HG03039 (cell line): ENCODE measurements around the gene UBE2E1.
A peak's percentile ranks its signal among the peaks of the same experiment; 100 is the strongest.

Experiments used
- ATAC-seq: cut with Tn5 transposase; IDR thresholded peaks from one replicate; pipeline ENCODE4 v1.9.1; 2021; ENCODE audit warnings: mild to moderate bottlenecking, moderate library complexity; ENCODE audit not compliant: unreplicated experiment

UBE2E1 gene

DNA sequence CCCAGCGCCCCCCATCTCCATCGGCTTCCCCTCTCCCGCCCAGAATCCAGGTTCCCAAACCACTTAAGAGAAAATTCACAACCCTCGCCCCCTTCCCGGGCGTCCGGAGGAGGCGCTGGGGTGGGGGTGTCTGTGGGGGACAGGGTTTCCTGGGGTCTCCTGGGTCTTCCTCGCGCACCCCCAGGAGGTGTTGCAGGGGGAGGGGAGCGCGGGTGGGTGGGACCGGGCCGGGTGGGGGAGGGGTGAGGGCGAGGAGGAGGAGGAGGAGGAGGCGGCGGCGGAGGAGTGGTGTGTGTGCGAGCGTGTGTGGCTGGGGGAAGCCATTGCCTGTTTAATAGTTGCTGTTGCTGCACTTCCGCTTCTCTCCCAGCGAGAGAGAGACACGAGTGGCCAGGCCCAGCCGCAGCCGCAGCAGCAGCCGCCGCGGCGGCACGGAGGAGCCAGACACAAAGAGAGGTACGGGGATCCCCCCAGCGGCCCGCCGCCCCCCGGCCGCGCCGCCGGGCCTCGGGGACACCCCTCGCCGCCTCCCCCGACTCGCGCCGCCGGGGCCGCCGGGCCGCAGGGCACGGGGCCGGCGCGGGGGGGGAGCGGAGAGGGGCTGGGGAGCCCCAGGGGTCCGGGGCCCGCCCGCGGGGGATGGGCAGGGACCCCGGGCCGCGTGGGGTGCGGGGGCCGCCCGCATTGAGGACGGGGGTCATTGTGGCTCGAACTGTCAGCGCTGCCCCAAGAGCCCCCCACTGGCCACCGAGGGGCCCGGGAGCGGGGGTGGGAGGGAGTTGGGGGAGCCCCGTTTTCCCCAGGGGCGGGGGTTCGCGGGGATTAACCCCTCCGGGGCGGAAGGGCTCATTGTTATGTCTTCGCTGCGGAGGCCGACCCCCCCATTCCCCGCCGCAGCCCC lies at the start of gene UBE2E1:
Gene UBE2E1 (plus strand): TSS at position 323 of the 901 bp plus-strand sequence. CDS start 1,315 bp downstream, outside the sequence.
- ATAC-seq = peak; percentile 62

DNA sequence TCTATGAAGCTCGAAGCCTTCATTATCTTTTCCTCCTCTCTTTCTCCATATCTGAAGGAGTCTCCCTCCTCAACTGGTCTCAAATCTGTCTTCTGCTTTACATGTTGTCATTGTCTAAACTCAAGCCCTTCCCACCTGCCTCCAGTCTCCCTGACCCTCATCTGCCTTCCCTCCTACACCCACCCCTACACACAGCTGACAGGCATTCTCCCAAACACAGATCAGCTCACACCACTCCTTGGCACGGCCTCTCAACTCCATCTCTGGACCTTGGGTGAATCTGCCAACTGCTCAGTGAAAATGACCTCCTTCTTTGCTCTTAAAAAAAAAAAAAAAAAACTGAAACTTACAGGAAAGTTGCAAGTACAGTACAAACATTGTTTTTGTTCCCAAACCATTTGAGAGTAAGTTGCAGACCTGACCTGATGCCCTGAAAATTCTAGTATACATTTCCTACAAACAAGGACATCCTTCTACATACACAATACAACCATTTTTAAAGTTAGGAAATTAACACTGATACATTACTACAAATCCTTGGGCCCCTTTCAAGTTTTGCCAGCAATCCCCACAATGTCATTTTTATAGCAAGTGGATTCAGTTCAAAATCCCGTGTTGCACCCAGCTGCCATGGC lies 49.4 kb upstream of the UBE2E1 start:
- no peak for ATAC-seq

DNA sequence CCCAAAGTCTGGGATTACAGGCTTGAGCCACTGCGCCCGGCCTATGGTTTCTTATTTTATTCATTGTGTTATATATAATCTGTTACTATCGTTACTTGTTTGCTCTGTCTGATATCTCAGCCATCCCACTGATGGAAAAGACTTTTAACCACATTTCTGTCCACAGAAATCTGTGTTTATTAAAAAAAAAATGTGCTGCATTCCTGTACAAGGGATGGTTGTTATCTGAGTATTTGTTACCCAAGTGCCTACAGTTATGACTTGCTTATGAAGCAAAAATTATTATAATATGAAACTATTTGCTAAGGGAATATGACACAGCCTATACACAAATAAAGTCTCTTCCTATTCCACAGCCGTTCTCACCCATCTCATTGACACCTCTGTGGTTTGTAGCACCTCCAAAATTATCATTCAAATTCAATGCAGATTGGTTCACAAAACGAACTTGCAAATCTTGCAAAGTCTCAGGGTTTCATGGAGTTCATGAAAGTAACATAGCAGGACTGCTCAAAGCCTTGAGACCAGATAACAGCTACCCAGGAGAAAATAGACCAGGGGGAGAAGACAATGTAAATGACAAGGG lies 47.4 kb upstream of the UBE2E1 start:
- no peak for ATAC-seq

DNA sequence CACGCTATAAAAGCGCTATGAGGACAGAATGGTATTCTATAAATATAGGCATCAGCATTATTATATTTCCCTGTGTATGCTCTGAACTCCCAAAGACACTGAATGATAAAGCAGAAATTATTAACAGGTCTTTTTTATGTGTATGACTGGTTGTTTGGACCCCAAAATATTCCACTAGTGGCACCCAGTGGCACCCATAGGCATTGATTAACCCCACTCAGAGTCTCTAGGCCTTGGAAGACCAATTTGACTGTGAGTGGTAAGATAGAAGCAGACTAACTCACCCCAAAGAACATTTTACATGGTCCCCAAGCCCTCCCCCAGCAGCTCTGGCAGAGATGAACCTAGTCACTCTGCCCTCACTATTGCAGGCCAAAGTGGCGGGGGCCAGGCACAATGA lies 45.4 kb upstream of the UBE2E1 start:
- ATAC-seq = no peak

DNA sequence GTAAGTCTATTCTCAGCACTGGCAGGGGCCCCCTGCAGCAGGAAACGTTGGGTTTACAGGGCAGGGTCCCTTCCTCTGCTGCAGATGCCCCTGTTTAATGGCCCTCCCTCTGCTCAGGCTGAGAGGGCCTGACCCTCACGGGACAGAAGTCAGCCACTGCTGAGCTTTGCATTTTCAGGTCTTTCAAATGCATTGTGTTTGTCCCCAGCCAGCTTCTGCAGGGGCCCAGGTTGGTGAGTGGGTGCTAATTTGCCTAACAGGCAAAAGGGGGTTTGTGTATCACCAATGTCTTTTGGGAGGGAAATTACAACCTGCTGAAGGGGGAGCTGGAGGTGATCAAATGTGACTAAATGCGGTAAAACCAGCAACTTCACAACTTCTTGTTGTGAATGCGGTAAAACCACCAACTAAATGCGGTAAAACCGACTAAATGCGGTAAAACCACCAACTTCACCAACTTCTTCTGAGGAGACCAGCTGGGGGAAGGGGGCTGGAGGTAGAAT lies 44.8 kb upstream of the UBE2E1 start:
- ATAC-seq = peak; percentile 39

DNA sequence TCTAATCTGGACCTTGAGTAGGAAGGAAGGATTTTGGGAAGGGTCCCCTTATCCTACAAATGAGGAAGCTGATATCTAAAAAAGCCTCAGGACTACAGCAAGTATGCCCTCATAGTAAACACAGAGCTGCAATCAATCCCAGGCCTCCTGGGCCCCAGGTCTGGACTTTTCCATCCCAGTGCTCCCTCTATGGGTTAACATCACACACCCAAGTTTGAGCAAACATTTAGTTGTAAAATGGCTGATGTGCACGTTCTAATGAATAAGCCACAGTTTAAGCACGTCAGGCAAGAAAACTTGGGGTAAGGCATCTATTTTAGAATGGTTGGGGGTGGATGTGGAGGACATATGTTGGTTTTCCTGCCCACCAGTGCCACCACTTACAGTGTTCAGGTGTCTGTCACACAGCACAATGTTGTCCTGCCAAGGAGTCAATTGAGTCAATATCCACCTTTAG lies 44.3 kb upstream of the UBE2E1 start:
- ATAC-seq = no peak

DNA sequence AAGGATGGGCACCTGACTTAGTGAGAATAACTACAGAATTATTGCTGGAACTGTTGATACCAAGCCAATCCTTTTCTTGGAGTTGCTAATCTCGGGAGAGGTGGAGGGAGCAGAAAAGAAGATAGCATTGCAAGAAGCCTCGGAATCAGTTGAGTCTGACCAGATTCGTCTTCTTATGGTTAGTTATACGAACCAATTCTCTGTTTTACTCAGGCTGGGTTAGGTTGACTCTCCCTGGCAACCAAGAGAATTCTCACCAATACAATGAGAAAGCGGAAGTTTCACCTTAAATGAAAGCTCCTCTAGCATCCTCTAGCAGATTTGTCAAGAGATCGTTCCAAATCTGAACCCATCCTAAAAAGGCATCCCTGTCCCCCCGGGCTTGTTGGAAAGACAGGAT lies 43.5 kb upstream of the UBE2E1 start:
- ATAC-seq = peak; percentile 78

DNA sequence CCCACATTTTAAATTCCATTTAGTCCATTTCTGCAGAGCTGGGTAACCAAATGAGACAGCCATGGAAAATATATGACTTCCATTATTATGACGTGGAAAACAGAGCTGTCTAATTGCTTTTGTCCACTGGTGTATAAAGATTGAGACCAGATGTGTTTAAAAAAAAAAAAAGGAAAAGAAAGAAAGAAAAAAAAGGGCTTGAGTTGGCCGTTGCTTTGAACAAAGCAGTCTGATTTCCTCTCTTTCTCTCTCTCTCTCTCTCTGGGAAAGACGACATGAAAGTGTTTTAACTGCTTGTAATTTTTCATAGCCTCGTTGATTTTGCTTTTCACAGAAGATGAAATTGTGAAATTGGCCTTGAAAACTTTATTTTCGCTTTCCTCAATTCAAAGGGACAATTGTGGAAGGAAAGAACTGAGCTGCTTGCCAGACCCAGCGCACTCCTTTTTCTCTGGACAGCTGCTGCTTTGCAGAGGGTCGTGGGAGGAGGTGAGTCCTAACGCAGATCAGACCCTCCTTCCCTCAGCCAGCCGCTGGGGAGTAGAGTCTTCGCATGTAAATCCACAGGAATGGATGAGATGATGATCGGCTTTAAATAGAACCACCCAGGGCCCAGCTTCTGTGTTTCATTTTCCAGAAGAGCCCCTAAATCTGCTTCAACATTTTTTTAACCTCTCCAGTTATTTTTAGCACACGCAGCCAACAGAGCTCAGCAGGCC lies 42.8 kb upstream of the UBE2E1 start:
- ATAC-seq = no peak

DNA sequence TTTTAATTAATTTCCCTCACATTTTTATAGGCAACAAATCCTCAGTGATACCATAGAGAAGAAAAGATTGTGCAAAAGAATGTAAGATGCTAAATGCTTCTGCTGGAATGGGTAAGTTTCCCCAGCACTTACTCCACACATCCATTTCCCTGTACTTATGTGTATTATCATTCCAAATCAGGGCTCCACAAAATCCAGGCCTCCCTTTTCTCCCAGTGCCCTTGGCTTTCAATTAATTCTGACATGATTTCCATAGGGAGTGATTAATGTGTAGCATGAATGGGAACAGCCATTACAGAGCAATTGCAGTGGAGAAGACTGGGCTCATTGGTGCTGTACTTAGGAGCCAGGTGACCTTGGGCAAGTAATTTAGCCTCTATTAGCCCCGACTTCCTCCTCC lies 41.3 kb upstream of the UBE2E1 start:
- ATAC-seq = no peak

DNA sequence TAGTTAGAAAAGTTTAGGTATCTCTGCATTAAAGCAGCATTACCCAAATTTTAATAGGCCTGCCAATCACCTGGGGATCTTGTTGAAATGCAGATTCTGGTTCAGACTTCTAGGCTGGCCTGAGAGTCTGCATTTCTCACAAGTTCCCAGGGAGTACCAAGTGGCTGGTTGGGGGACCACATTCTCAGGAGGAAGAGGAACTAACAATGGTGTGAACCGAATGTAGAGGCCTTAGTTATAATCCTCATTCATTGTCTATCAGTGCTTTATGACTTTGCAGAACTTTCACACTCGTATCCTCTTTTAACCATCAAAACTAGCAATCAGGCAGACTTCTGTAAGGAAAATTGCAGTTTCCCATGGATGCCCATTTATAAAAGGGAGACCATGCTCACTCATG lies 38.2 kb upstream of the UBE2E1 start:
- ATAC-seq = no peak

DNA sequence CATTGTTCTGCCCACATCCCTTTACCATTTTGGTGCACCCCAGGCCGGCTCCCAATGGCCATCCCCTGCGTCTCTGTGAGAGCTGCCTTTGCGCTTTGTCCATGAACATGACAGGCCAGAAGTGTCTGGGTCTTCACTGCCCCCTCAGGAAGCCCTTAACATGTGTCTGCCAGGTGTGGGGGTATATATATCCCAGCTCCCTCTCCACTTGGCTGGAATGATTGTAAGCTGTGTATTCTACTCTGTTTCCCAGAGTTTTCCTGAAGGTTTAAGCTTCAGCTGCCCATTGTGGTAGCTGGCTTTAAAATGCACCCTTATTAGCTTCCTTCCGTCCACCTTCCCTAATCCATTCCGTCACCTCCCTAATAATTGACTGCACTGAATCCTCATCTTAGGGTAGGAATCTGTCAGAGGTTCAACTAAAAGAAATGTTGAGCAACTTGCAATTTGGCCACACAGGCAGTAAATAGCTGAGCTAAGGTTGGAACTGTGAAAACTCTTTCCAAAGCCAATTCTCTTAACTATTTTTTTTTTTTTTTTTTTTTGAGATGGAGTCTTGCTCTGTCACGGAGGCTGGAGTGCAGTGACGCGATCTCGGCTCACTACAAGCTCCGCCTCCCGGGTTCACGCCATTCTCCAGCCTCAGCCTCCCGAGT lies 30.4 kb upstream of the UBE2E1 start:
- no peak for ATAC-seq

DNA sequence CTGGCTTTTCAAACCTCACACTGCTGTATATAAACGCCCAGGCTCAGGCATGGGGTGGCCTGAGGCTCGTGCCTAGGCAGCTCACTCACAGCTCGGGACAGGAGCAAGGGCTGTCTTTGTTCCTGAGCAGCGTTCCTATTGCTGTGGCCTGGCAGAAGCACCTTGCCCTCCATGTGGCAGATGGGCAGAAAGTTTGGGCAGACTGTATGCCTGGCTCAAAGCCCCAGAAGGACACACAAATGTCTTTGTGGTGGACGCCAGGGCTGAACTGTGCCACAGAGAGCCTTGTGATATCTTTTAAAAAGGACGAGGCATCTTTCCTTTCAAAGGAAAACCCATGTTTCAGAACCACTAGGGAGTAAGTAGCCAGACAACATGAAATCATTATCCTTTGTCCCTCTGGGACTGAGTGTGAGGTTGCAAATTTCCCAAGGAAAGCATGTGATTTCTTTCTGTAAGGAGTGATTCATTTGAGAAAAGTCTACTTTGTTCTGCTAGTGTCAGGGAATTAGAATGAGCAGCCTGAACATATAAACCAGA lies 29.3 kb upstream of the UBE2E1 start:
- no peak for ATAC-seq

DNA sequence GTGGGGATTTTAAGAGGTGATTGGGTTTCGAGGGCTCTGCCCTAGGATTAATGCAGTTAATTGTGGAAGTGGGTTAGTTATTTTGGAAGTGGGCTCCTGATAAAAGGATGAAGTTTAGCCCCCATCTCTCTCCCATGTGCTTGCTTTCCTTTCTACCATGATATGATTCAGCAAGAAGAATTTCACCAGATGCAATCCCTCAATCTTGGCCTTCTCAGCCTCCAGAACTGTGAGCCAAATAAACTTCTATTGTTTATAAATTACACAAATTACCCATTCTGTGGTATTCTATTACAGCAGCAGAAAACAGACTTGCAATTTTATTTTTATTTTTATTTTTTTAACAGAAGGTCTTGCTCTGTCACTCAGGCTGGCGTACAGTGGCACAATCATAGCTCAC lies 27.3 kb upstream of the UBE2E1 start:
- ATAC-seq = no peak

DNA sequence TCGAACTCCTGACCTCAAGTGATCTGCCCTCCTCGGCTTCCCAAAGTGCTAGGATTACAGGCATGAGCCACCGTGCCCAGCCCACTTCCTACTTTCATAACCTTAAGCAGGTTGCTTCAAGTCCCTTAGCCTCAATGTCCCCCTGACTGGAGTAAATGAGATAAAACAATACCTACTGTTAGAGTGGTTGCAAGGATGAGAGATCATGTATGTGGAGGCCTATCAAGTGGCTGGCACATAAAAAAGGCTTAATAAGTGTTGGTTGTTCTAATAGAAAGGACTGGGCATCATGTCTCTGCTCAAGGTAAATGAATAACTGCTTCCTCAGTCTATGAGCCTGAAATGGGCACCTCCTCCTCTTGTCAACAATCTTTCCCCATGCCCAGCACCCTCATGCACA lies 25.9 kb upstream of the UBE2E1 start:
- ATAC-seq = no peak

DNA sequence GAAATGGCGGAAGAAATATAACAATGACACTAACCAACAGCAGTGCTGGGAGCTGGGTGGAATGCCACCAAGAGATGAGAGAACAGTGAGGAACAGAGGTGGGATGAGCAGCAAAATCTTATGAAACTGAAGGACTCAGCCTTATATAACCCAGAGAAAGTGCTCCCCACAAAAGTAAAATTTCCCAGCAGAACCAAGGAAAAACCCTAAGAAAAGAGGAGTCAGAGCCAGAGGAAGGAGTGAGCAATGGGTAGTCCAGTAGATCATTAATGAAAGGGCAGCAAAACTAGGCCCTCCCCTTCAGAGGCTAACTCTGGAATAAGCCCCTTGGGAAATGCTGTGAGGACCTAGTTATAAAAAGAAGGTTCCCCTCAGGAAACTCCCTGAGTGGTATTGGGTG lies 24.7 kb upstream of the UBE2E1 start:
- ATAC-seq = no peak

DNA sequence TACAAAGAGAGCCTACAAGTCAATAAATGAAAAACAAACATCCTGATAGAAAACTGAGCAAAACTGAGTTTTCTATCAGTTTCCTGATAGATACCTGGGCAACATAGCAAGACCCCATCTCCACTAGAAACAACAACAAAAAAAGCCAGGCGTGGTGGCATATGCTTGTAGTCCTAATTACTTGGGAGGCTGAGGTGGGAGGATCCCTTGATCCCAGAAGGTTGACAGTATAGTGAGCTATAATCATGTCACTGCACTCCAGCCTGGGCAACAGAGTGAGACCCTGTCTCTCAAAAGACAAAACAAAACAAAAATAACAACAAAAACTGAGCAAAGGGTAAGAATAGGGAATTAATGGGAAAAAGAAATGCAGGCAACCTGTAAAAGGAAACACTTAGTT lies 23.9 kb upstream of the UBE2E1 start:
- no peak for ATAC-seq

DNA sequence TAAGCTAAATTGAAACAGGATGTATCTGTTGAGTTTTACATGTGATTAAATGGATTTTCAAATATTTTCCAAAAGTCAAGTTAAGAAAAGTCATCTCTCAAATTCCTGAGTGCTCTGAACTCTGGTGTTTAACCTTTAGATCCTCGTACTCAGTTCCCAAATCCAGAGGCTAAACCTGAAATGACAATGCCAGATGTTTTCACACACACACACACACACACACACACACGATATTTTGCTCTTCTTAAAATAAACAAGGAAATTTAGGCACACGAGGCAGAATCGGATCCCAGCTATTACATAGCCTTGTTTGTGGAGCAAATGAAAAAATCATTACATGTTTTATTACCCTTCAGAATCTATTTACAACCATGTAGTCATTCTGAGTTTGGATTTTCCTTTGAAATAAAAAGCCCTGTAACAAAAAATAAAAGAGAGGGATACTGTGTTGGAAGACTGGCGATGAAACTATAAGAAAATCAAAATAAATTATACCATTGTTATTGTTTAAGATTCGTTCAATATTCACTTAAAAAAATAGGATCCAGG lies 20.6 kb upstream of the UBE2E1 start:
- no peak for ATAC-seq

DNA sequence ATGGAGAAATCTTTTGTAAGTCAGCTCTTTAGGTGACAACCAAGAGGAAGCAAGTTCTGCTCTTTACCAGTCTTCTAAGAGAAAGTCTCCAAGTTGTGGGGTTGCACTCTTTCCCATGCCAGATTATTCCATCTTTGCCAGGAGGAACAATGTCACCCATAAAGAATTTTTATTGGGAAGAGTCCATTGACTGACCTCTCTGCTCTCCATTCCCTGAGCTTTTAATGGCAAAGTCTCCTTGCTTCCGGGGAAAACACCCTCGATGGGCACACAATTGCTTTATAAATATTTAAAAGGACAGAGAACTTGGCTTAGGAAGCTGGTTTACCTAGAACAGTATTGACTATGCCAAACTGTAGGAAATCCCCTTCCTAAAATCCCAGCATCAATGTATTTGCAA lies 19.9 kb upstream of the UBE2E1 start:
- no peak for ATAC-seq

DNA sequence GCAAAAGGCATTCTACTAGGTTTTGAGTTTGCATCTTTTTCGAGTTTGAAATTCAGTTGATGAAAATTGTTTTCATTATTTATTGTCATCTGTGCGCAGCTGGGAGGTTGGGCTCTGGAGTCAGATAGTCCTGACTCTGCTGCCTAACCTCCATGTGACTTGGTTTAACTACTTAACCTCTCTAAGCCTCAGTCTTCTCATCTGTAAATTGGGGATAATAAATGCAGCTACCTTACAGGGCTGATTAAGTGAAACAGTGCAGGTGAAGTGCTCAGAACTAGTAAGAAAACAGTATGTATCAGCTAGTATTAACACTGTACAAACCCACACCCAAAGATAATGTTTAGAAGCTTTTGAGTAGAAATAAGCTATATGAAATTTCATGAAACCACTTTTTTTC lies 14.1 kb upstream of the UBE2E1 start:
- no peak for ATAC-seq

DNA sequence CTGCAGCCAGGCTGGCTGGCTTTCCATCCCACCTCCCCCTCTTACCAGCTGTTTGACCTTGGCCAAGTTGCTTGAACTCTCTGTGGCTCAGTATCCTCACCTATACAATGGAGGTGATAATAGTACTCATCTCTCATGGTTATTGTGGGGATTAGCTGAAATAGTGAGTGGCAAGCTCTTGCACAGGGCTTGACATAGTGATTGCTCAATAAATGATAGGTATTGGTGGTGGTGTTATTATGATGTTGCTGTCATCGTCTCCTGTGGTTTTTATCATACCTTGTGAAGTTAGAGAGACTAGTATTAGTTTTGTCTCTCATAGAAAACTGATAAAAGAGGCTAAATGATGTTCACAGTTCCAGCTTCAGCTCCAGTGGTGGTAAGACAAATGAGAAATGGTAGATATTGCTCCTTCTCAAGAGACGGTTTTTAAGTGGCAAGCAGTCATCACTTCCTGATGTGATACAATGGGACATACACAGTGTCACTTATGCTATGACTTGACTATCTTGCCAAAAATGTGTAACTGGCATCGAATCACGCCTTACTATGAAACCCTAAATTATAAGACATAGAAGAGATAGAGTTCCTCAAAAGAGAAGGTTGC lies 12.1 kb upstream of the UBE2E1 start:
- ATAC-seq = no peak
